PFSK-1 (cell line): ENCODE results near the gene RASGRP2.

Experiments
- POLR2AphosphoS5 ChIP-seq: IDR thresholded peaks from 2 replicates; pipeline ENCODE4 v1.6.1; 2012; ENCODE audit warnings: low read depth, mild to moderate bottlenecking, control low read depth, low read length, moderate library complexity
- SIN3A ChIP-seq: IDR thresholded peaks from 2 replicates; pipeline ENCODE4 v1.6.1; 2012; ENCODE audit warnings: mild to moderate bottlenecking, low read length, moderate library complexity, borderline replicate concordance; ENCODE audit not compliant: insufficient read depth
- TF ChIP-seq, protein P1 (sequence below), 2 experiments: IDR thresholded peaks; 2 replicates each; pipeline versions ENCODE4 v1.6.1 to v1.8.0; 2011 to 2012; ENCODE audit warnings: low read depth in 2 of 2, low read length in 2 of 2, control low read depth in 1 of 2, inconsistent platforms in 1 of 2, mild to moderate bottlenecking in 1 of 2, moderate library complexity in 1 of 2; ENCODE audit not compliant: insufficient read depth in 1 of 2

DNA sequence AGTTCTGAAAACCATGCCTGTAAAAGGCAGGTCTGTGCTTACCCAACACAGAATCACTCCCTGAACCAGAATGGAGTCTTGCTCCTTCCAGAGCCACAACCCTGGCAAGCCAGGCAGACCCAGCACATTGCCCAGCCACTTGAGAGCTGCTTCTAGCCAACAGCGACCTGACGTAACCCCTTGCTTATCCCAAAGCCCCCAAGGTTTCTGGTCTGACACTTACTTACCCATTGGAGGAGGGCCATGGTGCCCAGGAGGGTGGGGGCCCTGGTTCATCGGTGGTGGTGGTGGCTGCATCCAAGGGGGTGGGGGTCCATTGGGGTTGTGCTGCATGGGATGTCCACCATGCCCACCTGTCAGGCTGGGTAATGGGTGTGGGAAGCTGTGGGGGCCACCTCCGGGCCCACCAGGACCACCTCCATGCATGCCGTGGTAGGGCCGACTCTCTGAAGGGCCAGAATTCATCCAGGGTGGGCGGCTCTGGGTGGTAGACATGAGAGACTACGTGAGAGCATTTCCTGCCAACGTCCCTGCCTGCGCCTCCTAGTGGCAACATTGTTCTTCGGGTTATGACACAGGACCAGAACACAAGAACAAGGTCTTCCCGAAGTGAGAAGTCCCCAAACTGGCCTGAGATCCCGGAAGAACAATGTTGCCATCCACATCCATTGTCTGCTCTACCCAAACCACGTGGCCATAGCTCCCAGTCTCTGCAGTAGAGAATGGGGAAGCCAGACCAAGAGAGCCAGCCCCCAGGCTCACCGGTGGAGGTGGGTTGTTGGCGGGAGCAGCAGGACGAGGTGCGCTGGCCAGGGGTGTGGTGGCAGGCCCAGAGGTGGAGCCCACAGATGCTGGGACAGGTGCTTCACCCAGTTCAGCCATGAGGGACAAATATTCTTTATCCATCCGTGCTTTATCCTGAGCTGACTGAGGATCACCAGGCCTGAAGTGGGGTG, 23.7 kb upstream of the RASGRP2 start:
- TF ChIP-seq SIN3A, result no peak
- no peak; the same call in 1 of the 2 replicates for TF ChIP-seq POLR2AphosphoS5
- TF ChIP-seq, protein P1, sequence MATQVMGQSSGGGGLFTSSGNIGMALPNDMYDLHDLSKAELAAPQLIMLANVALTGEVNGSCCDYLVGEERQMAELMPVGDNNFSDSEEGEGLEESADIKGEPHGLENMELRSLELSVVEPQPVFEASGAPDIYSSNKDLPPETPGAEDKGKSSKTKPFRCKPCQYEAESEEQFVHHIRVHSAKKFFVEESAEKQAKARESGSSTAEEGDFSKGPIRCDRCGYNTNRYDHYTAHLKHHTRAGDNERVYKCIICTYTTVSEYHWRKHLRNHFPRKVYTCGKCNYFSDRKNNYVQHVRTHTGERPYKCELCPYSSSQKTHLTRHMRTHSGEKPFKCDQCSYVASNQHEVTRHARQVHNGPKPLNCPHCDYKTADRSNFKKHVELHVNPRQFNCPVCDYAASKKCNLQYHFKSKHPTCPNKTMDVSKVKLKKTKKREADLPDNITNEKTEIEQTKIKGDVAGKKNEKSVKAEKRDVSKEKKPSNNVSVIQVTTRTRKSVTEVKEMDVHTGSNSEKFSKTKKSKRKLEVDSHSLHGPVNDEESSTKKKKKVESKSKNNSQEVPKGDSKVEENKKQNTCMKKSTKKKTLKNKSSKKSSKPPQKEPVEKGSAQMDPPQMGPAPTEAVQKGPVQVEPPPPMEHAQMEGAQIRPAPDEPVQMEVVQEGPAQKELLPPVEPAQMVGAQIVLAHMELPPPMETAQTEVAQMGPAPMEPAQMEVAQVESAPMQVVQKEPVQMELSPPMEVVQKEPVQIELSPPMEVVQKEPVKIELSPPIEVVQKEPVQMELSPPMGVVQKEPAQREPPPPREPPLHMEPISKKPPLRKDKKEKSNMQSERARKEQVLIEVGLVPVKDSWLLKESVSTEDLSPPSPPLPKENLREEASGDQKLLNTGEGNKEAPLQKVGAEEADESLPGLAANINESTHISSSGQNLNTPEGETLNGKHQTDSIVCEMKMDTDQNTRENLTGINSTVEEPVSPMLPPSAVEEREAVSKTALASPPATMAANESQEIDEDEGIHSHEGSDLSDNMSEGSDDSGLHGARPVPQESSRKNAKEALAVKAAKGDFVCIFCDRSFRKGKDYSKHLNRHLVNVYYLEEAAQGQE (IDR thresholded peaks at IDR 0.05; ENCODE audit: insufficient read depth in 1 of 2, low read depth in 2 of 2, low read length in 2 of 2), result no peak
